Neural cell (in vitro differentiated cells): Measurements from ENCODE around the gene UPF3A. TPM values are rescaled to one million over a fixed set of nuclear protein-coding genes. Genes with fewer than 3 reads are reported as not detected.

Source experiments
- H2AFZ ChIP-seq: fragments of 200-600, 300-800 bp; sonication (generic), shearing (Covaris generic); 2 replicates; pipeline ENCODE4 v1.6.0; 2014; ENCODE audit warnings: low read depth, mild to moderate bottlenecking, antibody characterized with exemption, low read length, moderate library complexity
- H3F3A ChIP-seq: fragments of 200-600 bp; shearing (Covaris generic); 2 replicates; pipeline ENCODE4 v1.6.1; 2016; ENCODE audit warnings: mild to moderate bottlenecking, moderate library complexity, mixed read lengths, antibody characterized with exemption, low read length; ENCODE audit not compliant: insufficient read depth, poor library complexity, severe bottlenecking
- H3K27ac ChIP-seq: fragments of 200-600, 300-800 bp; sonication (generic), shearing (Covaris generic); 2 replicates; pipeline ENCODE4 v1.5.1; 2014; ENCODE audit warnings: mild to moderate bottlenecking, low read length, moderate library complexity
- H3K27me3 ChIP-seq: fragments of 300-800, 200-600 bp; sonication (generic), shearing (Covaris generic); 2 replicates; pipeline ENCODE4 v1.6.0; 2014; ENCODE audit warnings: mild to moderate bottlenecking, low read depth, low read length, moderate library complexity; ENCODE audit not compliant: insufficient read depth
- H3K36me3 ChIP-seq: fragments of 300-800, 200-600 bp; sonication (generic), shearing (Covaris generic); 2 replicates; pipeline ENCODE4 v1.5.1; 2014; ENCODE audit warnings: mild to moderate bottlenecking, antibody characterized with exemption, low read length, moderate library complexity; ENCODE audit not compliant: insufficient read depth
- H3K4me2 ChIP-seq: fragments of 300-800, 200-600 bp; sonication (generic), shearing (Covaris generic); 2 replicates; pipeline ENCODE4 v1.6.0; 2014; ENCODE audit warnings: mild to moderate bottlenecking, low read length
- H3K4me3 ChIP-seq: fragments of 300-800, 200-600 bp; sonication (generic), shearing (Covaris generic); 2 replicates; pipeline ENCODE4 v1.5.1; 2014; ENCODE audit warnings: mild to moderate bottlenecking, low read length, moderate library complexity
- H3K79me2 ChIP-seq: fragments of 200-600 bp; shearing (Covaris generic); replicated peaks from 2 replicates; pipeline ENCODE4 v1.6.0; 2014; ENCODE audit warnings: mild to moderate bottlenecking, low read length, moderate library complexity; ENCODE audit not compliant: insufficient read depth
- H3K9ac ChIP-seq: fragments of 300-800, 200-600 bp; sonication (generic), shearing (Covaris generic); 2 replicates; pipeline ENCODE4 v1.6.1; 2016; ENCODE audit warnings: mild to moderate bottlenecking, low read length, mixed read lengths
- H3K9me2 ChIP-seq: fragments of 200-600 bp; shearing (Covaris generic); 2 replicates; pipeline ENCODE4 v1.6.1; 2016; ENCODE audit warnings: mild to moderate bottlenecking, low read length, mixed read lengths; ENCODE audit not compliant: insufficient read depth
- H3K9me3 ChIP-seq: fragments of 200-600, 300-800 bp; sonication (generic), shearing (Covaris generic); 2 replicates; pipeline ENCODE4 v1.6.1; 2016; ENCODE audit warnings: mild to moderate bottlenecking, mixed run types, low read length, moderate library complexity, mixed read lengths
- H4K20me1 ChIP-seq: fragments of 200-600 bp; shearing (Covaris generic); 2 replicates; pipeline ENCODE4 v1.6.1; 2016; ENCODE audit warnings: mild to moderate bottlenecking, mixed run types; ENCODE audit not compliant: insufficient read depth
- EP300 ChIP-seq: fragments of 450-650 bp; conservative IDR thresholded peaks from 2 replicates; pipeline ENCODE4 v1.6.1; 2014; ENCODE audit warnings: antibody characterized with exemption, mild to moderate bottlenecking, moderate library complexity; ENCODE audit not compliant: poor library complexity, severe bottlenecking
- EZH2 ChIP-seq: fragments of 200-600, 300-800 bp; shearing (Covaris generic), sonication (generic); IDR thresholded peaks from 2 replicates; pipeline ENCODE4 v1.6.1; 2014; ENCODE audit warnings: antibody characterized with exemption, low read length, borderline replicate concordance, mild to moderate bottlenecking; ENCODE audit not compliant: insufficient read depth, poor library complexity, severe bottlenecking
- MXI1 ChIP-seq: fragments of 450-650 bp; conservative IDR thresholded peaks from 2 replicates; pipeline ENCODE4 v1.6.1; 2014; ENCODE audit warnings: antibody characterized with exemption, mild to moderate bottlenecking; ENCODE audit not compliant: poor library complexity, severe bottlenecking
- POLR2AphosphoS5 ChIP-seq: IDR thresholded peaks from 2 replicates; pipeline ENCODE4 v1.6.1; 2012
- RAD21 ChIP-seq: fragments of 450-650 bp; conservative IDR thresholded peaks from 2 replicates; pipeline ENCODE4 v1.6.1; 2014; ENCODE audit warnings: antibody characterized with exemption, mild to moderate bottlenecking, moderate library complexity
- SMC3 ChIP-seq: fragments of 450-650 bp; conservative IDR thresholded peaks from 2 replicates; pipeline ENCODE4 v1.6.1; 2014; ENCODE audit warnings: antibody characterized with exemption, mild to moderate bottlenecking, moderate library complexity; ENCODE audit not compliant: poor library complexity
- TAF1 ChIP-seq: IDR thresholded peaks from 2 replicates; pipeline ENCODE4 v1.6.1; 2012; ENCODE audit warnings: low read depth
- polyA plus RNA-seq: library from polyadenylated mRNA; depleted of rRNA; stranded (reverse); fragments of >200 nt; gene quantifications from 2 replicates; pipeline ENCODE4 v1.2.3, GENCODE V29; 2014
- TF ChIP-seq, protein P1 (sequence below): IDR thresholded peaks from 2 replicates; pipeline ENCODE4 v1.6.1; 2012; ENCODE audit warnings: borderline replicate concordance
- TF ChIP-seq, protein P2 (sequence below): fragments of 450-650 bp; IDR thresholded peaks from 2 replicates; pipeline ENCODE4 v1.5.1; 2014; ENCODE audit warnings: antibody characterized with exemption, mild to moderate bottlenecking, moderate library complexity; ENCODE audit not compliant: poor library complexity, severe bottlenecking

UPF3A gene
- polyA plus RNA-seq, 1 donor from 2014 or later = 277 TPM

DNA sequence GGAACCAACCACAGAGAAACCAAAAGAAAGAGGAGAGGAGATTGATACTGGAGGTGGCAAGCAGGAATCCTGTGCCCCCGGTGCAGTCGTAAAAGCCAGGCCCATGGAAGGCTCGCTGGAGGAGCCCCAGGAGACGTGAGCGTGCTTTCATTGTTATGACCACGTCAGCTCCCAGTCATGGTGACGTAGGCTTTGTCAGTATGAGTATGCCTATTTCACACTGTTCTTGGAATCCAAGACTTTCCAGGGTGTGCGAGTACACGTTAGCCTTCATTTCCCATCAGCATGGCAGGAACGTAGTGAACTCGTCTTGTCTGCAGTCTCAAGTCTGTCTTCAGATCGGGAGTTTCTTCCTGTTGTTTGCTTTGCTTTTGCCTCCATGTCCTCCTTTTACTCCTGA is 17.5 kb downstream of the UPF3A start (continued):
- TF ChIP-seq MXI1 = no peak

- TF ChIP-seq TAF1 (no peak), EP300 (no peak), EZH2 (no peak)
- TF ChIP-seq, protein P1, sequence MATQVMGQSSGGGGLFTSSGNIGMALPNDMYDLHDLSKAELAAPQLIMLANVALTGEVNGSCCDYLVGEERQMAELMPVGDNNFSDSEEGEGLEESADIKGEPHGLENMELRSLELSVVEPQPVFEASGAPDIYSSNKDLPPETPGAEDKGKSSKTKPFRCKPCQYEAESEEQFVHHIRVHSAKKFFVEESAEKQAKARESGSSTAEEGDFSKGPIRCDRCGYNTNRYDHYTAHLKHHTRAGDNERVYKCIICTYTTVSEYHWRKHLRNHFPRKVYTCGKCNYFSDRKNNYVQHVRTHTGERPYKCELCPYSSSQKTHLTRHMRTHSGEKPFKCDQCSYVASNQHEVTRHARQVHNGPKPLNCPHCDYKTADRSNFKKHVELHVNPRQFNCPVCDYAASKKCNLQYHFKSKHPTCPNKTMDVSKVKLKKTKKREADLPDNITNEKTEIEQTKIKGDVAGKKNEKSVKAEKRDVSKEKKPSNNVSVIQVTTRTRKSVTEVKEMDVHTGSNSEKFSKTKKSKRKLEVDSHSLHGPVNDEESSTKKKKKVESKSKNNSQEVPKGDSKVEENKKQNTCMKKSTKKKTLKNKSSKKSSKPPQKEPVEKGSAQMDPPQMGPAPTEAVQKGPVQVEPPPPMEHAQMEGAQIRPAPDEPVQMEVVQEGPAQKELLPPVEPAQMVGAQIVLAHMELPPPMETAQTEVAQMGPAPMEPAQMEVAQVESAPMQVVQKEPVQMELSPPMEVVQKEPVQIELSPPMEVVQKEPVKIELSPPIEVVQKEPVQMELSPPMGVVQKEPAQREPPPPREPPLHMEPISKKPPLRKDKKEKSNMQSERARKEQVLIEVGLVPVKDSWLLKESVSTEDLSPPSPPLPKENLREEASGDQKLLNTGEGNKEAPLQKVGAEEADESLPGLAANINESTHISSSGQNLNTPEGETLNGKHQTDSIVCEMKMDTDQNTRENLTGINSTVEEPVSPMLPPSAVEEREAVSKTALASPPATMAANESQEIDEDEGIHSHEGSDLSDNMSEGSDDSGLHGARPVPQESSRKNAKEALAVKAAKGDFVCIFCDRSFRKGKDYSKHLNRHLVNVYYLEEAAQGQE = no peak
- Histone ChIP-seq H3F3A (no peaks in the 10 kb centered on the region), H3K4me3 (no peak overlapping the region), H3K79me2 (no peaks in the 10 kb centered on the region), H2AFZ (no peak overlapping the region), H3K9me3 (no peaks in the 10 kb centered on the region), H3K27ac (no peak overlapping the region), H3K27me3 (no peaks in the 10 kb centered on the region), H3K9ac (no peak overlapping the region), H3K9me2 (no peaks in the 10 kb centered on the region), H3K36me3 (no peaks in the 10 kb centered on the region), H4K20me1 (no peaks in the 10 kb centered on the region), H3K4me2 (no peak overlapping the region)
Measured at GRCh38 chr13:114299604-114300305, 18.4 kb downstream of the UPF3A start.

DNA sequence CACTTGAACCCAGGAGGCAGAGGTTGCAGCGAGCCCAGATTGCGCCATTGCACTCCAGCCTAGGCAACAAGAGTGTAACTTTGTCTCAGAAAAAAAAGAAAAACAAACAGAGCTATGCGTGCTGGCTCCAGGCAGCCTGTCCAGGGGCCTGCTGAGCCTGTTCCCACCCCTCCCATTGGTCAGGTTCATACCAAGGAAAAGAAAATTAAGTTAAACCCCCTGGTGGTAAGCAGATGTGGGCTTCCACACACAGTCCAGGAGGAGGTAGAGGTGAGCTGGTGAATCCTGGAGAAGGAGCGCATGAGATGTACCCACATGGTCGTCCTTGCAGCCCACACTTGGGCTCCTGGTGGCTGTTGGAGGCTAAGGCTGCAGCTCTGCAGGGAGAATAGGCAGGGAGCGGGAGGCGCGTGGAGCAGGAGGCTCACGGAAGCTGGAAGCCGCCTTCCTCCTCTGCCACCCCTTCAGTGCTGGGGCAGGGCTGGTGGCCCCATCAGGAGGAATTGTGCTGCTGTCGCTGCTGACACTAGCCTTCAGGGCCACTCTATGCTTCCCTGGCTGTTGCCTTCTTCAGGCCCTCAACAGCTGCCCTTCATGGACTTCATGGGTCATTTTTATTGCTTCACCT is 22.4 kb downstream of the UPF3A start:
- no peaks in the 10 kb centered on the region for H3K79me2 ChIP-seq

More for the DNA sequence above, 22.4 kb downstream of the UPF3A start:
- no peak overlapping the region for H3K27ac ChIP-seq
- no peak overlapping the region for H3K4me2 ChIP-seq
- H3K27me3 ChIP-seq = no peaks in the 10 kb centered on the region
- H4K20me1 ChIP-seq = no peaks in the 10 kb centered on the region
- no peak overlapping the region for H3K4me3 ChIP-seq
- H3K9me3 ChIP-seq = no peaks in the 10 kb centered on the region
- no peaks in the 10 kb centered on the region for H3F3A ChIP-seq
- peaks cover 6% of the 10 kb centered on the region for H3K36me3 ChIP-seq
- no peak for TF ChIP-seq TAF1
- no peak for TF ChIP-seq EZH2
- TF ChIP-seq, protein P2, sequence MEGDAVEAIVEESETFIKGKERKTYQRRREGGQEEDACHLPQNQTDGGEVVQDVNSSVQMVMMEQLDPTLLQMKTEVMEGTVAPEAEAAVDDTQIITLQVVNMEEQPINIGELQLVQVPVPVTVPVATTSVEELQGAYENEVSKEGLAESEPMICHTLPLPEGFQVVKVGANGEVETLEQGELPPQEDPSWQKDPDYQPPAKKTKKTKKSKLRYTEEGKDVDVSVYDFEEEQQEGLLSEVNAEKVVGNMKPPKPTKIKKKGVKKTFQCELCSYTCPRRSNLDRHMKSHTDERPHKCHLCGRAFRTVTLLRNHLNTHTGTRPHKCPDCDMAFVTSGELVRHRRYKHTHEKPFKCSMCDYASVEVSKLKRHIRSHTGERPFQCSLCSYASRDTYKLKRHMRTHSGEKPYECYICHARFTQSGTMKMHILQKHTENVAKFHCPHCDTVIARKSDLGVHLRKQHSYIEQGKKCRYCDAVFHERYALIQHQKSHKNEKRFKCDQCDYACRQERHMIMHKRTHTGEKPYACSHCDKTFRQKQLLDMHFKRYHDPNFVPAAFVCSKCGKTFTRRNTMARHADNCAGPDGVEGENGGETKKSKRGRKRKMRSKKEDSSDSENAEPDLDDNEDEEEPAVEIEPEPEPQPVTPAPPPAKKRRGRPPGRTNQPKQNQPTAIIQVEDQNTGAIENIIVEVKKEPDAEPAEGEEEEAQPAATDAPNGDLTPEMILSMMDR = no peak
- TF ChIP-seq SMC3 = no peak
- TF ChIP-seq RAD21 = no peak
- no peak for TF ChIP-seq POLR2AphosphoS5
- no peak for TF ChIP-seq MXI1
- no peak for TF ChIP-seq EP300
- TF ChIP-seq, protein P1 = no peak
- H3K9me2 ChIP-seq = no peaks in the 10 kb centered on the region
- no peak overlapping the region for H2AFZ ChIP-seq
- no peak overlapping the region for H3K9ac ChIP-seq
